ENCODE data around the gene BRSK2.
"Not testable (repeated sequence)": the region's sequence is repeated elsewhere in the genome, so short reads cannot be mapped to it uniquely, and the experiment has no call there.

The BRSK2 gene

DNA sequence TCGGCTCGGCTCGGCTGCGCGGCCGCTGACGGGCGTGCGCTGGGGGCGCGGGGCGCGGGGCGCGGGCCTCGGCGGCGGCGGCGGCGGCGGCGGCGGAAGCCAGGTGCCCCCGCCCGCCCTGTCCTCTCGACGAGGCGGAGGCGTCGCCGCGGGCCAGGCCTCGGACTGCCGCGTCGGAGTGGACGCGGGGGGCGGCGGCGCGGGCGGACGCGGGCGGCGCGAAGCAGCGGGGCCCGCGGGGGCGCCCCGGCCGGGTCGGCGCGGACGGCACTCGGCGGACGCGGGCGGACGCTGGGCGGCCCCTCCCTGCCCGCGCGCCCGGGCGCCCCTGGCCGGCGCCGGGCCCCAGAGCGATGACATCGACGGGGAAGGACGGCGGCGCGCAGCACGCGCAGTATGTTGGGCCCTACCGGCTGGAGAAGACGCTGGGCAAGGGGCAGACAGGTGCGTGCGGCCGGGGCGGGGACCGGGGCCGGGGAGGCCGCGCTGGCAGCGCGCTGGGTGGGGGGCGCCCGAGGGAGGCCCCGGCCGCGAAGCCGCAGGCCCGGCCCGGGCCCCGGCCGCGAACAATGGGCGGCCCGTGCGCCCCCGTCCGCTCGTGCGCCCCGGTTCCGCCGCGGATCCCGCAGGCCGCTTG lies at the start of gene BRSK2:
Gene BRSK2 (plus strand): TSS at position 3 of the 637 bp plus-strand sequence. CDS start 351 bp downstream, at position 354.
- DNase-seq, result no peak

DNA sequence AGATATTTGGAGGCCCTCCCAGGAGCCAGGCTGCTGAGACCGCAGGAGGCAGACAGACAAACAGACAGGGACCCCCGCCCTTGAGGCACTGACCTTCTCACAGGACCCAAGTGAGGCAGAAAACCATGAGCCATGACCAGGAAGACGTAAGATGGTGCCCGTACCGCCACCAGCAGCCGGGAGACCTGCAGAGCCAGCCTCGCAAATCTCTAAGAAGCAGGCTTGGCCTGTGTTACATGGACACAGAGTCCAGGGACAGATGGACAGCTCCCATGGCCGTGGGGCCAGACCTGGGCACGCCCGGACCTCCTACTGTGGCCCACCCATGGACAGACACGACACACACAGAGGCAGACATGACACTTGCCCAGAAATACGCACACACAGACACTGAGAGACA lies 49.6 kb upstream of the BRSK2 start:
- no peak for DNase-seq

- DNase-seq, result not testable (repeated sequence)
Measured at GRCh38 chr11:1341226-1341625, 48.5 kb upstream of the BRSK2 start.

DNA sequence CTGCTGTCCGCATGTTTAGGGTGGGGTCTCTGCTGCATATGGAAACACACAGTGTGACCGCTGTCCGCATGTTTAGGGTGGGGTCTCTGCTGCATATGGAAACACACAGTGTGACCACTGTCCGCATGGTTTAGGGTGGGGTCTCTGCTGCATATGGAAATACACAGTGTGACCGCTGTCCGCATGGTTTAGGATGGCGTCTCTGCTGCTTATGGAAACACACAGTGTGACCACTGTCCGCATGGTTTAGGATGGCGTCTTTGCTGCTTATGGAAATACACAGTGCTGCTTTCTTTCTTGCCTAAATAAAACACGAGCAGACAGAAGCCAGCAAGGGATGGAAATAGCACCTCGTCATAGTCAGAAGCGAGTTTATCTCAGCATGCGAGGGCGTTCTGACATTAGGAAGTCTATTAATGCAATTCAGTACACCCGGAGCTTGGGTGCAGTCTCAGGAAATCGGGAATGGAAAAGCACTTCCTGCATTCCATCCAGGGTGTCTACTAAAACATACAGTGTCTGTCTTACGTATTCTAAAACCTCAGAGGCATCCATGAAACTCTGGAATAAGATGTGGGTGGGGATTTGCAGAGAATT lies 47.7 kb upstream of the BRSK2 start:
- no peak for DNase-seq

GRCh38 chr11:1342946-1343345 lies 46.8 kb upstream of the BRSK2 start:
- DNase-seq, result no peak

- DNase-seq, result no peak
Measured at GRCh38 chr11:1343391-1344055, 46.2 kb upstream of the BRSK2 start.

DNA sequence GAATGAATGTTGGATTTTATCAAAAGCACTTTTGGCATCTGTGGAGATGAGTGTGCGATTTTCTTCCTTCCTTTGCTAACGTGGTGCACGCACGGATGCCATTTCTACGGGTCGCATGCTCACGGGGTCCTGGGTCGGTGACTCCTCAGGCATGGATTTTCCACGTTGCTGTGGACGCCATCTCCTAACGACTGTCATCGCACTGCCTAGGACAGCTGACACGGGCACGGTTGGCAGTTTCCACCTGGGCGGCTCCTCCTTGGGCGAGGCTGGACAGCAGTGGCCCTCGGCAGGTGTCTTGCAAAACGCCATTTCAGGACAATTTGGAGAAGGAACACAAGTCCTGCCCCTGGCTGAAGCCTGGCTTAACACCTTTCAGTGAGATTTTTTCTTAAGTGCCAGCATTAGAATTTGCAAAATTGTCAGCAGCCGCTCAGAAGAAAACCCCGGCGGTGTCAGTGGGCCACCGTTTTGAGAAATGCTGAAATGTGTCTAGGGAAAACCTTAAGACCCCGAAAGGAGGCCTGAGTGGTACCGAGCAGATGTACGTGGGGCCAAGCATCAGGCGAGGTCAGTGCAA lies 45.6 kb upstream of the BRSK2 start:
- no peak for DNase-seq

- no peak for DNase-seq
Measured at GRCh38 chr11:1345737-1346513, 43.8 kb upstream of the BRSK2 start.

DNA sequence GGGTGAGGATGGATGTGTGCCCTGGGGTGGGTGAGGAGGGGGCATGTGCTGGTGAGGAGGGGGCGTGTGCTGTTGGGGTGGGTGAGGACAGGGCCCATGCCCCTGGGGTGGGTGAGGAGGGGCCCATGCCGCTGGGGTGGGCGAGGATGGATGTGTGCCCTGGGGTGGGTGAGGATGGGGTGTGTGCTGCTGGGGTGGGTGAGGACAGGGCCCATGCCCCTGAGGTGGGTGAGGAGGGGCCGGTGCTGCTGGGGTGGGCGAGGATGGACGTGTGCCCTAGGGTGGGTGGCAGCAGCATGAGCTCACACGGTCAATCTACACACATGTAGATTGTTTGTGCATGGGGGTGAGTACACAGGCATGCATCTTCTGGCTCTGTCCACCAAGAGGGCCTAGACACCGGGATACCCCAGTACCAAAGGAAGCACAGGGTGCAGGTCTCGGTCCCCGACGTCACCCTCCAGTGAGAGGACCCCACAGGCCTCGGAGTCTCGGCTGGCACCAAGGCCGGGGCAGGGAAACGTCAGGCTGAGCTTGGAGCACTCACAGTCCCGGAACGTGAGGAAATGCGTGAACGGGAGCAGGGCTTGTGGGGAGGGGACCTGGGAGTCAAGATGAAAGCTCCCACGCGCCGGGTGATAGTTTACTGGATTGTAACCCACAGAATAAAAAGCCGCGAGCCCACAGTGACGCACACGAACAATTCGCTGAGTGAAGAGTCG lies 42.9 kb upstream of the BRSK2 start:
- DNase-seq, result no peak

- DNase-seq, result not testable (repeated sequence)
Measured at GRCh38 chr11:1347411-1347999, 42.2 kb upstream of the BRSK2 start.

DNA sequence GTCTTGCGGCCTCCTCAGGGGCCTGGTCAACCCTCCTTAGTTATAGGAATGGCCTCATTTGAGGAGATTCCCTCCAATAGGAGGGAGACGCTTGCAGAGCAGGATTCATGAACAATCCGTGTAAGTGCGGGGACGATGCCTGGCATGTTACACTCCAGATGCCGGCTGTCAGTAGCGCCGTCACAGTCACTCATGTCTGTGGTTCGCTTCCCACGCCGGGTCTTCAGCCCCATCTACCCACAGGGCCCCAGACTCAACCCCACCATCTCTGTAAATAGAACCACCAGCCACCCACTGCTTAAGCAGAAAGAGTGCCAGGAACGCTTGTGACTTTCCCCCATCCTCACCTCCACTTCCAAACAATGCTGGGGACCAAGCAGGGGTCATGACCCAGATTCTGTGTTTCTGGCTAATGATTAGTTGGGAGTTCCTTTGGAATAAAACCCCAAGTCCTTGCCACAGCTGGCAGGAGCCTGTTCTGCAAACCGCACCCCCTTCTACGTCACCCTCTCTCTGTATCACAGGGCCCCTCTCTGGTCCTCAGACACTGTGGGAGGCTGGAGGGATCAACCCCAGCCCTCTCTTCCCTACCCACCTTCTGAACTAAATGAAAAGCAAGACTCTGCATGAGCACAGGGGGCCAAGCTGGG lies 41.5 kb upstream of the BRSK2 start:
- no peak for DNase-seq

DNA sequence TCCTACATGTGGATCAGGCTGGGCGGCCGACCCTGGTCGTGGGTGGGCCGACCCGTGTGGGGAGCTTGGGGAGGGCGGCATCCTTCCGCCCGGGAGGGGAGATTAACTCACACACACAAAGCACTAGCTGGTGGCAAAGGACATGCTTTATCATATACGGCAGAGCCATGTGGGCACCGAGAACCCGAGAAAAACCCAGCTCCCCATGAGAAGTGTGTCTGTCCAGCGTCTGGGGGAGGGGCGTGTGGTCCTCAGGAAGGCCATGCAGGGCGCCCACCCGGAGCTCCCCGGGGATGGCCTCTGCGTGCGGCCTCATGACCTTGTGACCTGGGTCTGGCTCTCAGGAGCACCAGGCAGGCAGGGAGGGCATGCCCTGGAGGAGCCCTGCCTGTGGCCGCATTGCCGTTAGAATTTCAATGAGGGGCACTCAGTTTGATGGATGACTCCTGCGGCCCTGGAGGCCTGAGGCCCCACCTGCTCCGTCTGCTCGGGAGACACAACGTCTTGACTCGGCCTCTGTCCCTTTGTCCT lies 40.9 kb upstream of the BRSK2 start:
- DNase-seq, result no peak

- no peak for DNase-seq
Measured at GRCh38 chr11:1349327-1350041, 40.2 kb upstream of the BRSK2 start.

- DNase-seq, result no peak
Measured at GRCh38 chr11:1350086-1350725, 39.5 kb upstream of the BRSK2 start.

DNA sequence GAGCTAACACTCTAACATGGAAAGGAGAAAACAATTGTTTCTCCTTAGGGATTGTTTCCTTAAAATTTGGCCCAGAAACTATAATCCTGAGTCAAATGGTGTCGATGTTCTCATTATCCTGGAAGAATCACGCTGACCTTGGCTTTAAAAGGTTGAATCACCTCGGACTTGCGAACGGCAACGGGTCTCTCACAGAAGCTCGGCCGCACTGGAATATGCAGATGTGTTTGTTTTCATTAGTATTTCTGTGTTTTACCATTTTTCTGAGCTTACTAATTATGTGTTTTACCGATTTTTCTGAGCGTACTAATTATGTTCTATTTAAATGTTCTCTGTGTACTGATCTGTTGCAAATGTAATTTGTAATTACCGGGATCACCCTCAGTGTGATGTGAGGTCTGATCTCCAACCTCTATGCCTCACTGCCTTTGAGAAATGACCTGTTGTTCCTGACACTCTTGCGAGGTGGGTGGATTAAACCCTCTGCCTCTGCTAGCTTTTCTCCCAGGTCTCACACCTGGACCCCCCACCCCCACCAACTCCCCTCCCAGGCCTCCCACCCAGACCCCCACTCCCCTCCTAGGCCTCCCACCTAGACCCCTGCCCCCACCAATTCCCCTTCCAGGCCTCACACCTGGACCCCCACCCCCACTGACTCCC lies 38.3 kb upstream of the BRSK2 start:
- no peak for DNase-seq

DNA sequence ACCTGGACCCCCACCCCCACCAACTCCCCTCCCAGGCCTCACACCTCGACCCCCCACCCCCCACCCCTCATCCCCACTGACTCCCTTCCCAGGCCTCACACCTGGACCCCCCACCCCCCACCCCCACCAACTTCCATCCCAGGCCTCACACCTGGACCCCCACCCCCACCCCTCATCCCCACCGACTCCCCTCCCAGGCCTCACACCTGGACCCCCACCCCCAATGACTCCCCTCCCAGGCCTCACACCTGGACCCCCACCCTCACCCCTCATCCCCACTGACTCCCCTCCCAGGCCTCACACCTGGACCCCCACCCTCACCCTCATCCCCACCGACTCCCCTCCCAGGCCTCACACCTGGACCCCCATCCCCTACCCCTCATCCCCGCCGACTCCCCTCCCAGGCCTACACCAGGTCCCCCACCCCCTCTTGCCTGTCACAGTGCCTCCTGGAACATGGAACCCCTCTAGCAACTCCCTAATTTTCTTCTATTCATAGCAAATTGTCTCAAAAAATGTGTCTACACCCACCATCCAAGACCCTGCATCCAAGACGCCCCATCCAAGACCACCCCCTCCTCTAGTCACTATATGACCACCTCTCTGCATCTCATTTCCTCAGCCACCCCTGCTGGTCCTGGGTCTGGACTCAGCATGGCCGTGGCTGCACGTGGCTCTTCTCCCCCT lies 36.9 kb upstream of the BRSK2 start:
- no peak for DNase-seq

DNA sequence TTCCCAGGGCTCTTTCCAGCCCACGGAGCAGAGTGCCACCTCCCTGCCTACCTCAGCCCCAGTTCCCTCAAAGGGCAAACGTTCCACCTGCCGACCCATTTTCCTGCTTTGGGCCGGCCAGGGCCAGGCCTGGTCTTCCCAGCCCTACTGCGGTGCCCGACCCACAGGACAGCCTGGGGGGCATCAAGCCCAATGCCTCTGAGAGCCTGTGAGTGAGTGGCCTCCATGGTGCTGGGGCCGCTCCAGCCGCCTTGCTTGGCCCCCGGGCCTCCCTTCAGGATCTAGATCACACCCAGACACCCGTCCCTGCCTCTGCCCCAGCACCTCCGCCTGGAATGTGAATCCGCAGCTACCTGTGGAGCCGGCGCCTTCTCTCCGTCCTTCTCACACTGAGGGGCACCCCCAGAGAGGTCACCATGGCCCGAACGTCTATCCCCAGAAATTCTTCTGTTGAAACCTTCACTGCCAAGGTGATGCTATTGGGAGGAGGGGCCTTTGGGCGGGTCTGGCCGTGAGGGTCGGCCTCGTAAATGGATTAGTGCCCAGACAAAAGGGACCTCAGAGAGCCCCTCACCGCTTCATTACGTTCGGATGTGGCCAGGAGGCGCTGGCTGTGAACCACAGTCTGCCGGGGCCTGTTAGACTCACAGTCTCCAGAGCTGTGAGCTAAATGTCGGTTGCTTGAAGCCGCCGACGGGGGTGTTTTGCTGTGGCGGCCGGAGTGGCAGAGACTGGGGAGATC lies 36.2 kb upstream of the BRSK2 start:
- no peak for DNase-seq

All from CD4-positive, alpha-beta T cell treated with Interferon gamma for 1 hour (primary cell).